Fibroblast of lung (primary cell): ENCODE measurements around the gene LUZP2.

Source experiments
- CTCF ChIP-seq, 2 donors: IDR thresholded peaks in 1 of 2; conservative IDR thresholded peaks in 1 of 2; 1 replicate in 1 of 2; 2 replicates in 1 of 2; pipeline ENCODE4 v1.5.1; 2011 to 2012; ENCODE audit warnings: low read length in 2 of 2, control low read depth in 1 of 2, inconsistent platforms in 1 of 2, low read depth in 1 of 2, mild to moderate bottlenecking in 1 of 2
- EZH2 ChIP-seq: IDR thresholded peaks from 2 replicates; pipeline ENCODE4 v1.5.1; 2012; ENCODE audit warnings: low read length, control low read depth, mild to moderate bottlenecking; ENCODE audit errors: missing control alignments

GRCh38 chr11:24949406-24949805 is 452.6 kb downstream of the LUZP2 start:
- no peak for TF ChIP-seq CTCF (conservative IDR thresholded peaks at IDR 0.05 in 1 of 2, IDR thresholded peaks at IDR 0.05 in 1 of 2; ENCODE audit: low read depth in 1 of 2, low read length in 2 of 2)
- TF ChIP-seq EZH2, result no peak
